Tracheal epithelial cell (primary cell): Measurements from ENCODE around the gene ANKLE1. TPM values are rescaled to one million over a fixed set of nuclear protein-coding genes. Genes with fewer than 3 reads are reported as not detected.

Source experiments
- total RNA-seq: library from RNA; depleted of rRNA; stranded (reverse); fragments of >200 nt; gene quantifications from 2 replicates; pipeline ENCODE4 v1.2.1, GENCODE V29; 2014

ANKLE1 gene, protein sequence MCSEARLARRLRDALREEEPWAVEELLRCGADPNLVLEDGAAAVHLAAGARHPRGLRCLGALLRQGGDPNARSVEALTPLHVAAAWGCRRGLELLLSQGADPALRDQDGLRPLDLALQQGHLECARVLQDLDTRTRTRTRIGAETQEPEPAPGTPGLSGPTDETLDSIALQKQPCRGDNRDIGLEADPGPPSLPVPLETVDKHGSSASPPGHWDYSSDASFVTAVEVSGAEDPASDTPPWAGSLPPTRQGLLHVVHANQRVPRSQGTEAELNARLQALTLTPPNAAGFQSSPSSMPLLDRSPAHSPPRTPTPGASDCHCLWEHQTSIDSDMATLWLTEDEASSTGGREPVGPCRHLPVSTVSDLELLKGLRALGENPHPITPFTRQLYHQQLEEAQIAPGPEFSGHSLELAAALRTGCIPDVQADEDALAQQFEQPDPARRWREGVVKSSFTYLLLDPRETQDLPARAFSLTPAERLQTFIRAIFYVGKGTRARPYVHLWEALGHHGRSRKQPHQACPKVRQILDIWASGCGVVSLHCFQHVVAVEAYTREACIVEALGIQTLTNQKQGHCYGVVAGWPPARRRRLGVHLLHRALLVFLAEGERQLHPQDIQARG
- total RNA-seq, result under 0.01 and 0.72 TPM in 2 replicates

DNA sequence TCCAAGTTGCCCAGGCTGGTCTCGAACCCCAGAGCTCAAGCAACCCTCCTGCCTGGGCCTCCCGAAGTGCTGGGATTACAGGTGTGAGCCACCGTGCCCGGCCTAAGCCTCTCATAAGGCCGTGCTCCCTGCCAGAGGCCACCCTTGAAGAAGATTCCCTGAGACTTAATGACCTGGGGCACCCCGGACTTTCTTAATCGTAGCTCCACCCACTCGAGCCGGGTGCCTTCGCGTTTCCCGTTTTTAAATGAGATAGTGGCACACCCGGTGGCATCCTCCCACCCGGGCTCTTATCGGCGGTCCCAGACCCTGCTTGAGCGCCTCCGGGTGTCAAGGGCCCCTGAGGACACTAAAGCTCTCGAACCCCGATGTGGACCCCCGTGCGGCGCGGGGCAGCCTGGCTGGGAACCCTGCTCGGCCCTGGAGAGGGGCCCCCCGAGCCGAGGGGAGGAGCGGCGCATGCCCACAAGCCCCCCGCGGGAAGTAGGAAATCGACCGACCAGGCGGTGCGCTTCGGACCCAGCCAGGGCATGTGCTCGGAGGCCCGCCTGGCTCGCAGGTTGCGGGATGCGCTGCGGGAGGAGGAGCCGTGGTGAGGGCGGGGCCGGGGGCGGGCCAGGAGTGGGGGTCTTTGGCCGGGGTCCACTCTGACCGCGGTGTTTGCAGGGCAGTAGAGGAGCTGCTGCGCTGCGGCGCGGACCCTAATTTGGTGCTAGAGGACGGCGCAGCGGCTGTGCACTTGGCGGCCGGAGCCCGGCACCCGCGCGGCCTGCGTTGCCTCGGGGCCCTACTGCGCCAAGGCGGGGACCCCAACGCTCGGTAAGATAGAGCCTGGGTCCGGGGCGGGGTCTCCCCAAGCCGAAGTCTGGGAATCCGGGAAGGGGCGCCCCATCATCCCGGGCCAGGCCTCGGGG lies at the start of gene ANKLE1:
ANKLE1 (plus strand) TSS at position 511 of the 914 bp plus-strand sequence; CDS start at position 531, 20 bp downstream.

DNA sequence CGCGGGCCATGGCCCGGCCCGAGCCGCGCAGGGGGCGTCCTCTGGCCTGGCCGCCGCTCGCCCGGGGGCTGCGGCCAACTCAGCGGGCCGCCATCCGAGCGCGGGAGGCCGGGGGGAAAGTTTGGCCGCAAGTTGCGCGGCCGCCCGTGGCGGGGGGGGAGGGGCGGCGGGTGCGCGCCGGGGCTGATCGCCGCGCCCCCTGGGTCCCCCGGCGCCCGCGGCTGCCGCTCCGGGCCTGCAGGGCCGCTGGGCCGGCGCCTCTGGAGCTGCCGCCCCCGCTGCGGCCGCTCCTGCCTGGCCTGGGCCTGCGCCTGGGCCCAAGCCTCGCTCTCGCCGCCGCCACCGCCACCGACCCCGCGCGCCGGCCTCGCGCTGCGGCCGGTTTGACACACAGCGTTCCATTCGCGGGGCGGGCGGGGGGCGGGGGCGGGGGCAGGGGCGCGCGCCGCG lies 36.1 kb upstream of the ANKLE1 start, which contains the start of gene NR2F6:
NR2F6 (minus strand) TSS at position 385 of the 450 bp plus-strand sequence. CDS start 699 bp downstream, outside the sequence.

DNA sequence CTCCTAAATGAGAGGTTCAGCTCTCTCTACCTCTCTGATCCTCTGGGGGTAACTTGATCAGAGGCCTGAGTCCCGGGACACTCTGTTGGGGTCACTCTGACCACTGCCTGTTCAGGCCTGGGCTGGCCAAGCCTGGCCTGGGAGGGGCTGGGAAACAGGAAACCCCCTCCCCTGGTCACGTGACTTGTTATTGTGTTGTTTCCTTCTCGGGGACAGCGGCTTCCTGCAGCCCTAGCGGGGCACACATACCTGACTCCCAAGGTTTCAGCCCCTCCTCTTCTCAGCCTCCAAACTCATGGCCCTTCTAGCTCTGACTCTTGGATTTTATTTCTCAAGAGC lies 17.1 kb upstream of the ANKLE1 start, which contains the start of gene USHBP1:
USHBP1 (minus strand) TSS at position 105 of the 339 bp plus-strand sequence. CDS start 446 bp downstream, outside the sequence.

DNA sequence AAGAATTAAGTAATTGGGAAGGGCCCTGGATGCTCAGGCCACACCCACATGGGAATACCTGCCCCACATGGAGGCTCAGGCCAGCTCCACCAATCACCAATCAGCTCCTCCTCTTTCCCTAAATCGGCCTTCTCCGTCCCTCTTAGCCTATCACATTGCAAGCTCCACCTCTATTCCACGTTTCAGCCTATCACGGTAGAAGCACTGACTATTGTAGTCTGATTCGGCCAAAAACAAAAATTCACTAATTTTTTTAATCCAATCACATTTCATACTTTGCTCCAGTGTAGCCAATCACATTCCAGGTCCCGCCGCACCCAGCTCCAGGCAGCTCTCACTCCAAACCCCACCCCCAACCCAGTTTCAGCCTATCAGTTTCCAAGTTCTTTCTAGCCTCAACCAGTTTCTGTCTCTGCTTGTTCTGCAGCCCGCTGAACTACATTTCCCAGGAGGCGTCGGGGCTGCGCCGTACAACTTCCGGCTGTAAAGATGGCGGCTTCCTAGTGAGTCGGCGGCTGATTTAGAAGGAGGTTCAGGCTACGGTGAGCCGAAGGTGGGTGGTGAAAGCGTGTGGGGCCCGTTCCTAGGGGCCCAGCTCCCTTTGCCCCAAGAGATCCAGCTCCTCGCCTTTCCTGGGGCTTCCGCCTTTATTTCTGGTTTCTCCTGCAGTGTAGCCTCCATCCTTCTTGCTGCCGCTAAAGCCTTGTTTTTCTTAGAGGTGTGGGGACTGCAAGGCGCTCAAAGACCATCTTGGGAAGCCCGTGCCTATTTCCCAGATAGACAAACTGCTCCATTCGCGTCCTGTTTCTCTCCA lies 14.5 kb upstream of the ANKLE1 start, which contains the start of gene BABAM1:
BABAM1 (plus strand) TSS at position 469 of the 814 bp plus-strand sequence. CDS start 1,364 bp downstream, outside the sequence.

DNA sequence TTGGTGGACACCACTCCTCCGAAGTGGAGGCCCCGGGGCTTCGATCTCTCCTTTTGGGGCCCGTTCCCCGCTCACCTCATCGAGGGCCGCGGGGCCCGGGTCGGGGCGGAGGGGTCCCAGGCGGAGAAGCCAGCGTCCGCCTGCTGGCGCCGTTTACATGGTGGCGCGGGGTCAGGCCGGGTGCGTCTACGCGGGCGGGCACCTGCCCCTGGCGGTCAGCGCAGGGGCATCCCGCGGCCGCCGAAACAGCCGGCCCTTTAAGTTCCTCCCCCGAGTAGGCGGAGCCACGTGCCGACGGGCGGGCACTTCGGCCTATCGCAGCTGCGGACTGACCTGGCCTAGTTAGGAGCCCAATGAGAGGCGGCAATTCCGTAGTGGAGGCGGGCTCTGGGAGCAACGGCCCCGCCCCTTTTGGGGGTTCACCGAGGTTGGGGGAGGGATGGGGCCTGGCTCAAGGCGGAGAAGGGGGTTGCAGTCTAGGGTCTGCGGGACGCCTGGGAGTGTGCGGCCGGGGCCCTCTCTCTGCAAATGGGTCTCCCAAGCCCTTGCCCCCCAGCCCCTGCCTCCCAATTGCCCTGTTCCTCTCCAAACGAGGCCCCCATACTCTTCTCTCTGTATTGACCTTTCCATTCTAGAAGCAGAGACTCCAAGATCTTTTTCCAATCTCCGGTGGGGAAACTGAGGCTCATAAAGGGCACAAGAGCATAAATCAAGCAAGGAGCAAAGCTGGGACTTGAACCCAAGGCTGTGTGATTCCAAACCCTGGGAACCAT lies 21.7 kb downstream of the ANKLE1 start, which contains the start of gene ABHD8:
ABHD8 (minus strand) TSS at position 259 of the 773 bp plus-strand sequence. CDS start 1,809 bp downstream, outside the sequence.

DNA sequence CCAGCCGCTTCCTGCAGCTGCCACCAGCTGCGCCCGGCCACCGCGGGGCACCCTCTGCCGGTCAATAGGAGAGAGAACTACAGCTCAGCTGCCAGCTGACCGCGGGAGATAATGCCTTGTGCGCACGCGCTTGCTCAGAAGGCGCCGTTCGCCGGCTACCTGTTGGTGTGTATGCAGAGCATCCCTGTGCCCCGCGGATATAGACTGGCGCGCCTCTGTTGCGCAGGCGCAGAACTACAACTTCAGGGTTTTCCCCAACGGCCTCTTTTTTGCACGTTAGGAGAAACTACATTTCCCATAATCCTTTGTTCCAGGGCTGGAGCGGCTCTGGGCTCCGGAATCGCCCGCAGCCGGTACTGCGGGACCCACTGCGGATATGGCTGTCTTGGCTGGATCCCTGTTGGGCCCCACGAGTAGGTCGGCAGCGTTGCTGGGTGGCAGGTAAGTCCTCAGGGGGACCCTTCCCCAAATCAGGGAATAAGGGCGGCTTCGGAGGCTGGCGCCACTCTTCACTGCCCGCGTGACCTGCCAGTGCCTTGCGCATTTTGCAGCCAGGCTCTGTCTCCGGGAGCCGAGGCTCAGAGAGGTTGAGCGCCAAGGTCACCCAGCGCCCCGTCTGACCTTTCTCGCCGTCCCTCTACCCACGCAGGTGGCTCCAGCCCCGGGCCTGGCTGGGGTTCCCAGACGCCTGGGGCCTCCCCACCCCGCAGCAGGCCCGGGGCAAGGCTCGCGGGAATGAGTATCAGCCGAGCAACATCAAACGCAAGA lies 24.0 kb downstream of the ANKLE1 start, which contains the start of gene MRPL34:
MRPL34 (plus strand) TSS at position 356 of the 768 bp plus-strand sequence; CDS start at position 377, 21 bp downstream.

DNA sequence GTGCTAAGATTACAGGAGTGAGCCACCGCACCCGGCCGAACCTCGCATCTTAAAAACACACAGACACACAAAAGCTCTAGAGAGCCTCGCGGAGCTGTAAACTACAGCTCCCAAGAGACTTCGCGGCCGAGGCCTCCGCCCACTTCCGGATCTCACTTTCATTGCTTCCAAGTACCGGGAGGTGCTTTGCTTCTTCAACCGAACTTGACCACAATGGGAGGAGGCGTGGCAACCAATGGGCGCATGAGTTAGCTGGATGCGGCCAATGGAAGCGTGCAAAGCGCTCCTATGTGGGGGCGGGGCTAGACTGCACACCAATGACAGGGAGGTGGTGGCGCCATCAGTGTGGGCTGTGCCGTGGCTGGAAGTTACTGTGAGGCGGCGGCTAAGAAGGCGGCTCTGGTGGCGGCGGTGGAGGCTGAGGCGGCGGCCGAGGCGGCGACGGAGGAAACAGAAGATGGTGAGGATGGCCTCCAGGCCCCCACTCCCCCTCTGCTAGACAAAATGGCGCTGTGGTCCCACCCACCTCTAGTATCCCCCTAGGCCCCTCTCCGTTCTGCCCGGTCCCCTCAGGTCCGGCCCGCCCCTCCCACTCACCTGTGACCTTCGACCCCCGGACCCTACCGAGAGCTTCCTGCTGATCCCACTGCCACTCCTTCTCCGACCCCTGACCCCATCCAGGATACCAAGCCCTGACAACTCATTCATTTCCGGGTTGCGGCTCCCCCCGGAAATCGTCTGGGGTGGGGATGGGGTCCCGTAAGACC lies 27.7 kb downstream of the ANKLE1 start, which contains the start of gene DDA1:
DDA1 (plus strand) TSS at position 366 of the 767 bp plus-strand sequence; CDS start at position 458, 92 bp downstream.

DNA sequence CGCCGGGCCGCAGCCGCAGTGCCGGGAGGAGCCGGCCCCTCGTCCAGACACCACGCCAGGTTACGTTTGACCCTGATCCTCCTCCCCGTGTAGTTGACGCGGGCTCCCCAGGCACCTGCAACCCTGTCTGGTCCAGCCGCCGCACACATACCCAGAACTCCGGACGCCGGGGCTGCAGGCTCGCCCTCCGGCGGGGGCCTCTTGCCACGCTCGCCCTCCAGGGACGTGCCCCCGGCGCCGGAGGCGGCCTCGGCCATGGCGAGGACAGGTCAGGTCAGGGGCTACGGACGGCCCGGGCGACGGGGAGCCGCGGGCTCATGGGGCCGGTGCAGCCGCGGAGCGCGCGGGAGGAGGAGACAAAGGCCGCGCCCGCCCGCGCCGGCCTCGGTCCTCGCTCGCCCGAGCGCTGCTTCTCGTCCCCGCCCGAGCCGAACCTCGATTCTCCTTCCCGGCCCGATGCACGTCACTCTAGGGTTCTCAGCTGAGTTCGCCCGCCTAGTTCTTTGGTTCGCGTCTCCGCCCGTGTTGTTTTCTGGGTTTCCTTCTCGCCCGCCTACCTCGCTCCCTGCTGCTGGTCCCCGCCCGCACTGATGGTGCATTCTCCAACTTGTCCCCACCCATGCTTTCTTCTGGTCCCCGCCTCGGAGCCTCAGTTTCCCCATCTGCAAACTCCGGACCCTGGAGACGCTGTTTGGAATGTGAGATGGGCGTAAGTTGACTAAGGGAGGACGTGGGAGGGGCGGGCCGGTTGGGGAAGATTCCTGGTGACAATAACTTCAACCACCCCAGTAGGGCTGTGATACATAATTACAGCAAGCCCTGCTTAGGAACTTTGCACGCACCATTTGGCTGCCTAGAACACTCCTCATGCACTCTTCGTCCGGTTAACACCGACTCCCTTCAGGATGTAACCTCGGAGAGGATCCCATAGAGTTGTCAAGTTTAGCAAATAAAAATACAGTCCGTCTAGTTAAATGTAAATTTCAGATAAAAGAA lies 53.0 kb downstream of the ANKLE1 start, which contains the start of gene ANO8:
ANO8 (minus strand) TSS at position 442 of the 996 bp plus-strand sequence; CDS start at position 257, 185 bp downstream.

Other genes starting within 250 kb of the ANKLE1 start
- gene HAUS8, start 206.4 kb upstream of the ANKLE1 start, total RNA-seq, result 1.3 and 1.7 TPM in 2 replicates
- gene MYO9B, start 206.1 kb upstream of the ANKLE1 start, total RNA-seq, result 16.8 and 40.2 TPM in 2 replicates
- gene USE1, start 66.5 kb upstream of the ANKLE1 start, total RNA-seq, result 10.0 and 19.8 TPM in 2 replicates
- 1.4 and 3.0 TPM in 2 replicates for gene OCEL1, start 55.7 kb upstream of the ANKLE1 start, total RNA-seq
- gene NR2F6, start 36.0 kb upstream of the ANKLE1 start, total RNA-seq, result 97.4 and 175 TPM in 2 replicates
- gene USHBP1, start 17.2 kb upstream of the ANKLE1 start, total RNA-seq, result under 0.01 TPM in 1 of 2 replicates, not detected in the other
- gene BABAM1, start 14.5 kb upstream of the ANKLE1 start, total RNA-seq, result 37.7 and 97.6 TPM in 2 replicates
- gene ABHD8, start 21.5 kb downstream of the ANKLE1 start, total RNA-seq, result 11.1 and 11.6 TPM in 2 replicates
- 46.3 and 58.0 TPM in 2 replicates for gene MRPL34, start 24.0 kb downstream of the ANKLE1 start, total RNA-seq
- gene DDA1, start 27.7 kb downstream of the ANKLE1 start, total RNA-seq, result 10.4 and 11.1 TPM in 2 replicates
- 4.8 and 4.9 TPM in 2 replicates for gene ANO8, start 53.0 kb downstream of the ANKLE1 start, total RNA-seq
- 20.5 and 71.6 TPM in 2 replicates for gene GTPBP3, start 55.7 kb downstream of the ANKLE1 start, total RNA-seq
- not detected in 2 replicates for gene PLVAP, start 95.4 kb downstream of the ANKLE1 start, total RNA-seq
- not detected in 2 replicates for gene CCDC194, start 112.3 kb downstream of the ANKLE1 start, total RNA-seq
- gene BST2, start 123.7 kb downstream of the ANKLE1 start, total RNA-seq, result 8.7 and 26.3 TPM in 2 replicates
- 46.0 and 47.2 TPM in 2 replicates for gene MVB12A, start 138.1 kb downstream of the ANKLE1 start, total RNA-seq
- gene TMEM221, start 166.8 kb downstream of the ANKLE1 start, total RNA-seq, result under 0.01 and 0.24 TPM in 2 replicates
- gene NXNL1, start 179.0 kb downstream of the ANKLE1 start, total RNA-seq, result not detected in 2 replicates
- gene SLC27A1, start 188.6 kb downstream of the ANKLE1 start, total RNA-seq, result 15.3 and 15.7 TPM in 2 replicates
- 90.8 and 105 TPM in 2 replicates for gene PGLS, start 229.7 kb downstream of the ANKLE1 start, total RNA-seq